Natural killer cell treated with Interleukin-12 subunit alpha and Interleukin-12 subunit beta and Interleukin-15 and Interleukin-18, amount 100 ng/mL, for 72 hours (primary cell): ENCODE measurements around the gene TMTC1. TPM values are rescaled to one million over a fixed set of nuclear protein-coding genes. Genes with fewer than 3 reads are reported as not detected.
"Not testable (repeated sequence)": the region's sequence is repeated elsewhere in the genome, so short reads cannot be mapped to it uniquely, and the experiment has no call there.

Experiments
- ATAC-seq, 2 donors: fragments of 150-1000 bp; cut with Tn5 transposase in 1 of 2; sonication (Bioruptor Pico), chemical (Tn5 transposase) in 1 of 2; 2 replicates each; pipeline ENCODE4 v1.10.0; 2021
- DNase-seq: peaks from one replicate; pipeline ENCODE4 v3.0.0; 2022; ENCODE audit warnings: low spot score
- H3K27ac Mint-ChIP-seq, 2 donors: 1 replicate in 1 of 2; 2 replicates in 1 of 2; pipeline ENCODE4 v1.8.0; 2022; ENCODE audit warnings: mixed read lengths in 2 of 2, mild to moderate bottlenecking in 1 of 2, moderate library complexity in 1 of 2
- H3K27me3 Mint-ChIP-seq, 2 donors: 1 replicate in 1 of 2; 2 replicates in 1 of 2; pipeline ENCODE4 v1.8.0; 2022; ENCODE audit warnings: mixed read lengths in 2 of 2
- H3K36me3 Mint-ChIP-seq: one replicate; pipeline ENCODE4 v1.8.0; 2022; ENCODE audit warnings: mixed read lengths
- H3K4me1 Mint-ChIP-seq, 2 donors: 1 replicate in 1 of 2; 2 replicates in 1 of 2; pipeline ENCODE4 v1.8.0; 2022; ENCODE audit warnings: low read depth in 2 of 2, mixed read lengths in 2 of 2, mild to moderate bottlenecking in 1 of 2
- H3K4me3 Mint-ChIP-seq: one replicate; pipeline ENCODE4 v1.8.0; 2022; ENCODE audit warnings: mixed read lengths
- H3K9me3 Mint-ChIP-seq: 2 replicates; pipeline ENCODE4 v1.8.0; 2022; ENCODE audit warnings: mixed read lengths
- total RNA-seq, 2 donors: library from RNA; stranded (reverse); gene quantifications; one replicate each; pipeline ENCODE4 v1.2.3, GENCODE V29; 2022

The TMTC1 gene
- total RNA-seq, 2 donors from 2014 or later: not detected

DNA sequence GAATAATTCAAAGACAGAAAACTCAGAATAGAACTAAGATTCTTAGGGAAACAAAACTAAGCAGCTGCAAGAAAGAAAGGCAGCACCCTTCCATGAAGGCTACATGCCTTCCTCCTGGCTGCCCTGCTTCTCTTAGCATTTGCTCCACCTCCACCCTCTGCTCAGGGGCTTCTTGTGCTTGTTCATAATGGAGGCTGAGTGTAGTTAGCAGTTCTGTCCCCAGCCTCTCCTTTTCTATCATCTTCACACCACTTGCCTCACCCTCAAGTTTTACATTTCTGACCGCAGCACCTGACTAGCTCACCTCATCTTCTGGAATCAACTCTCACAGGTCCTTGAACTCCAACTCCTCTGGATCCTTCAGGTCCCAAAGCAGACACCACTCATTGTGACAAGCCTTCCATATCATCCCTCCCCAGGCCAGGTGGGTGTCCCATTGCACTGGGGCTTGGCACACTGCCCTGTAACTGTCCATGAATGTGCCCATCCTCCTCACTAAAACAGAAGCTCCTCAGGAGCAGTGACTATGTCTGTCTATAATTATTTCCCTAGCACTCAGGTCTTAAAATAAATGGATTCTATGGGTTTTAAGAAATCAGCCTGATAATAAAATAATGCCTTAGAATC, 139.1 kb downstream of the TMTC1 start:
- no peaks in the 10 kb centered on the region for H3K4me1 Mint-ChIP-seq
- H3K27ac Mint-ChIP-seq: no peak overlapping the region
- H3K4me3 Mint-ChIP-seq: no peak overlapping the region
- H3K36me3 Mint-ChIP-seq: no peaks in the 10 kb centered on the region
- no peaks in the 10 kb centered on the region for H3K9me3 Mint-ChIP-seq
- peak in 1 of 2 donors; percentile 61 for ATAC-seq
- no peak for DNase-seq
- H3K27me3 Mint-ChIP-seq: no peaks in the 10 kb centered on the region

DNA sequence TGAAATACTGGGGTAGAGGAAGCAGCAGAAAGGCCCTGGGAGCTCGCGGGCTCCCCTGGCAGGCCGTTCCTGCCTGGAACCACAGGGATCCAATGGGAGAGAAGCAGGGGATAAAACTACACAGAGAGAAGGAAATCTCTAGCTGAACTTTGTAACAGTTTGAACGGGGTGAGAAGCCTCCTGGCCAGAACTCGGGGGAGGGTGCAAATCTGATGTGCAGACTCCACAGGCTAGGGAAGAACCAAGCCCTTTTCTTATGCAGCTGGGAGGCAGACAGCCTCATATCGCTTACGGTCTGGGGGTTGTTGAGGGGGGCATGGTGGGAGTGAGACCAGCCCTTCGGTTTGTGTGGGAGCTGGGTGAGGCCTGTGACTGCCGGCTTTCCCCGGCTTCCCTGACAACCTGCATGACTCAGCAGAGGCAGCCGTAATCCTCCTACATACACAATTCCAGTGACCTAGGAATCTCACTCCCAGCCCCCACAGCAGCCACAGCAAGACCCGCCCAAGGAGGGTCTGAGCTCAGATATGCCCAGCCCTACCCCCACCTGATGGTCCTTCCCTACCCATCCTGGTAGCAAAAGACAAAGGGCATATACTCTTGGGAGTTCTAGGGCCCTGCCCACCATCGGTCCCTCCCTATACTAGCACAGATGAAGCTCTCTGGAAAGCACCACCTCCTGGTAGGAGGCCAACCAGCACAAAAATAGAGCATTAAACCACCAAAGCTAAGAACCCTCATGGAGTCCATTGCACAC, 143.0 kb downstream of the TMTC1 start:
- no peaks in the 10 kb centered on the region for H3K36me3 Mint-ChIP-seq
- H3K4me1 Mint-ChIP-seq: no peaks in the 10 kb centered on the region
- no peak overlapping the region for H3K27ac Mint-ChIP-seq
- DNase-seq: no peak
- H3K4me3 Mint-ChIP-seq: no peak overlapping the region
- no peak for ATAC-seq
- no peaks in the 10 kb centered on the region for H3K9me3 Mint-ChIP-seq
- no peaks in the 10 kb centered on the region for H3K27me3 Mint-ChIP-seq

DNA sequence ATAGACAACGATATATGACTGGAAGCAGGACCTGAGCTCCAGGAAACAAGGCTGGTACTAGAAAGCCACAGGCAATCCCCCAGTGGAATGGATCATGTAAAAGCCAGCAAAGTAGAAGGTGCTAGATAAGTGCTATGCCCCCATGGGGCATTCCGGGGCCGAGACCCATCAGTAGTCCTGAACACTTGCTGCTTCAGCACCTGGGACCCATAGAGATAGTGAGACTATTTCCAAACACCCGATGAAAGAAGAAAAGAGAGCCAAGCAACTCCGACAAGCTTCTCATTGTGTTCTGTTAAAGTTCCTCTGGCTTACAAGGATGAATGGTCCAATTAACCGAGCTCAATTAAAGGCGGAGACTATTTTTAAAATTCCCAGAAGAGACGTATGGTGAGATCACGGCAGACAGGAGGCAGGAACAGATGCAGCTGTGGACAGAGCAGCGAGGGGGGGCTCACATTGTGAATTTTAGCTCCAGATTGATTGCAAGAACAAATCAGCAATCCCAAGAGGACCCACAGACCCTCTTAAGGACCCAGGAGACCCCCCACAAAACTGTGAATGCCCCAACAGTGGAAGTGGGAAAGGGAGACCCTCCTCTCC, 143.7 kb downstream of the TMTC1 start:
- H3K9me3 Mint-ChIP-seq: no peaks in the 10 kb centered on the region
- H3K27me3 Mint-ChIP-seq: no peaks in the 10 kb centered on the region
- H3K4me3 Mint-ChIP-seq: no peak overlapping the region
- DNase-seq (no peak), ATAC-seq (no peak)
- no peak overlapping the region for H3K27ac Mint-ChIP-seq
- H3K36me3 Mint-ChIP-seq: no peaks in the 10 kb centered on the region
- H3K4me1 Mint-ChIP-seq: no peaks in the 10 kb centered on the region

DNA sequence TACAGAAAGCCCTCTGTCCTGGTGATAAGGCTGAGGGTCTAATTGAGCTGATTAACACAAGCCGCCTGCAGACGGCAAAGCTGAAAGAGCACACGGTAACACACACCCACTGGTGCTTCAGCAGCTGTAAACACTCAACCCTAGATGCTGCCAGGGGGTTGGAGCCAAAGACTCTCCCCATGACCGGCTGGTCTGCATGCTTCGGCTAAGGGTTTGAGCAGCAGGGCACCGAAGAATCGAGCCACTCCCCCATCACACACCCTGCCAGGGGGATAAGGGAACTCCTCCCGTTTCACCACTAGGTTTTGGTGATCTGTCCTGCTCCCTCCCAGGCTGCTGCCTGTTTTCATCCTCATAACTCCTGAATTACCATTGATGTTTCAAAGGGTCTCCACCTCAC, 145.2 kb downstream of the TMTC1 start:
- Mint-ChIP-seq H3K27ac (no peak overlapping the region), H3K9me3 (no peaks in the 10 kb centered on the region), H3K4me3 (no peak overlapping the region), H3K27me3 (no peaks in the 10 kb centered on the region), H3K36me3 (no peaks in the 10 kb centered on the region), H3K4me1 (no peaks in the 10 kb centered on the region)
- ATAC-seq: no peak
- no peak for DNase-seq

DNA sequence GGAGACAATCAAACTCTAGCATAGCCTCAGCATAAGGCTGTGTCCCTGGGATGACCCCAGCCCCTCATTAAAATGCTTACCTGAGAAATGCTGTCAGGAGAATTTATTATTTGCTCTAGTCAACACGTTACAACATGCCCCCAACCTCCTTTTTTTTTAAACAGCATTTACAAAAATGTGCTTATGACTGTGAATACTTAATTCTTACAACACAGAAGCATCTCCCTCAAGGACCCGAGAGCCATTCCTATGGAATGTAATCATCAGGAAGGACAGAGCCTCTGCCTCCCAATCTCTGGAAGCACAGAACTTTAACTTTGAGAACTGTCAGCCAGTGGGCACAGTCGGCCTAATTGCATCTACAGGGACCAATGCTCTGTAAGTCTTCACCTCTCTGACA, 149.7 kb downstream of the TMTC1 start:
- no peak overlapping the region for H3K4me3 Mint-ChIP-seq
- ATAC-seq: no peak

DNA sequence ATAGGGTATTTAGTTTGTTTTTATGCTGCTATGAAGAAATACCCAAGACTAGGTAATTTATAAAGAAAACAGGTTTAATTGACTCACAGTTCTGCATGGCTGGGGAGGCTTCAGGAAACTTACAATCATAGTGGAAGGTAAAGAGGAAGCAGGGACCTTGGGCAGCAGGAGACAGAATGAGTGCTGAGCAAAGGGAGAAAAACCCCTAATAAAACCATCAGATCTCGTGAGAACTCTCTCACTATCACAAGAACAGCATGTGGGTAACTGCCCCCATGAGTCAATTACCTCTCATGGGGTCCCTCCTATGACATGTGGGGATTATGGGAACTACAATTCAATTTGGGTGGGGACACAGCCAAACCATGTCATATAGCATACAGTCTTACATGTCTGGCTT, 153.6 kb downstream of the TMTC1 start:
- H3K27ac Mint-ChIP-seq, ATAC-seq, H3K27me3 Mint-ChIP-seq, H3K36me3 Mint-ChIP-seq, H3K4me3 Mint-ChIP-seq, H3K4me1 Mint-ChIP-seq, DNase-seq, H3K9me3 Mint-ChIP-seq: not testable (repeated sequence)

More for the DNA sequence above, 149.7 kb downstream of the TMTC1 start:
- Mint-ChIP-seq H3K27ac (no peak overlapping the region), H3K36me3 (no peaks in the 10 kb centered on the region), H3K9me3 (no peaks in the 10 kb centered on the region), H3K4me1 (no peaks in the 10 kb centered on the region), H3K27me3 (peaks cover 2 to 6% of the 10 kb centered on the region in 2 donors)
- DNase-seq: no peak

DNA sequence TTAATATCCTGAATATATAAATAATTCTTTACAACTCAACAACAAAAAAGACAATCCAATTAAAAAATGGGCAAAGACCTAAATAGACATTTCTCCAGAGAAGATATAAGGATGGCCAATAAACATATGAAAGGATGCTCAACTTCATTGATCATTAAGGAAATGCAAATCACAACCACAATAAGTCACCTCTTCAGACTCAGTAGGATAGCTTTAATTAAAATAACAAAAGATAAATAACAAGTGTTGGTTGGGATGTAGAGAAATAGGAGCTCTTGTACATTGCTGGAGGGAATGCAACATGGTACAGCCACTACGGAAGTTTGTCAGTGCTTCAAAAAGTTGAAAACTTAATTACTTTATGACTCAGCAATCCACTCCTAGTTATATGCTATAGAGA, 156.5 kb downstream of the TMTC1 start:
- Mint-ChIP-seq H3K4me1 (no peaks in the 10 kb centered on the region), H3K27ac (no peak overlapping the region), H3K36me3 (no peaks in the 10 kb centered on the region), H3K4me3 (no peak overlapping the region), H3K27me3 (peaks cover 2 to 6% of the 10 kb centered on the region in 2 donors), H3K9me3 (no peaks in the 10 kb centered on the region)
- no peak for DNase-seq
- ATAC-seq: no peak

DNA sequence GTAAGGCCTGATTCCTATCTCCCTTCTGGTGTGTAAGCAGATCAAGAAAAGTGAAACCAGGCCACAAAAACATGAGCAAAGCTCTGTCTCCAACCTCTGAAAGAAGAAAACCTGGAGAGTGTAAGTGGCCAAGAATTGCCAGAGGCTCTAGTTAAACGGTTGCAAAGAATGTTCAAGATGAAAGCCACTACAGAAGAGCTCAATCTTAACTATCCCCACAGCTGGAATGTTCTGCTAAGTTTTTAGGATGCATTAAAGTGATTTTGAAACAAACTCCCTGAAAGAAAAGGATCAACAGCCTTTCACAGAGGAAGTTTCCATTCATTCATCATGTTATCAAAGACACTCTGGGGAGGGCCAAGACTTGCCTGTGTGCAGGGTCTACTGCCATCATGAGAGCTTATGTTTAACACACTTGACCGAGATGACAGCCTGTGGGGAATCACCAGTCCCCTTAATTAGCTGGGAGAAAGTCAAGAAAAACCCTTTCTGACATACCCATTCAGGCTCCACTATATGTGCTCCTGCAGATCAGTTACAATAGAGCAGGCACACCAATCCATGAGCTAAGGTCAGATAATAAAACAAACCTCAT, 158.3 kb downstream of the TMTC1 start:
- H3K27ac Mint-ChIP-seq: no peak overlapping the region
- H3K4me3 Mint-ChIP-seq: no peak overlapping the region
- no peaks in the 10 kb centered on the region for H3K9me3 Mint-ChIP-seq
- no peaks in the 10 kb centered on the region for H3K36me3 Mint-ChIP-seq
- ATAC-seq: no peak
- peaks cover under 1 to 7% of the 10 kb centered on the region in 2 donors for H3K27me3 Mint-ChIP-seq
- DNase-seq: no peak
- no peaks in the 10 kb centered on the region for H3K4me1 Mint-ChIP-seq

DNA sequence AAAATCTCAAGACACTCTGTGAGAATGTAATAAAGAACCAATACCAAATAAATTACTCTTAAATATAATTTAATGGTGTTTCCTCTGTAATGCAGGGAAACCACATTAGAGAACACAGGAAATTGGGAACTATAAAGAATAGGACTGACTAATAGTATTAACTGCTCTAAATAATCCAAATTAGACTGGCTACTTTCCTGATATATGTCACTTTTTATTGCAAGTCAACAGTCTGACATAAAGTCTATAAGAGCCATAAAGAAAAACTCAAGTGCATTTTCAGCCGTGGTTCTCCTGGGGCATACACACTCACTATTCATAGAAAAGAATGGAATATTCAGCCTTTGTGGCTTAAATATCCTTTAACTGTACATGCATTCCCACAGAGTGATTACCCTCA, 161.5 kb downstream of the TMTC1 start:
- Mint-ChIP-seq H3K4me1 (no peaks in the 10 kb centered on the region), H3K4me3 (no peak overlapping the region), H3K27me3 (peaks cover 0 to 14% of the 10 kb centered on the region in 2 donors), H3K36me3 (no peaks in the 10 kb centered on the region), H3K9me3 (peaks cover 7% of the 10 kb centered on the region), H3K27ac (no peak overlapping the region)
- no peak for DNase-seq
- ATAC-seq: no peak

DNA sequence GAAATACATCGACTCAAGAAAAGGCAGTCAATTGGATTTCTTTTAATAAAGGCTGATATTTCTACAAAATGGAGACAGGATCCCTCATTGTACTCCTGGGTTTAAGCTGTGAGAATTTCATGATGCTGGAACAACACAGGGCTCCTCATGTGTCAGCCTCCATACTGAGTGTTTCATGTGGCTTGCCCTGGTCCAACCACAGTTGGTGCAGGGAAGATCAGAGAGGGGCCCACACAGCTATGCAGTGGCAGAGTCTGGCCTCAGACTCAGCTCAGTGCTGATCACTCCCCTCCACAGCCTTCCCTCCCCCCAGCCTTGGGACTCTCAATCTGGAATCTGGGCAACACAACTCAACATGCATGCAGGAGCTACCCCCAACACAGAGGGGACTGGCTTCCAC, 163.7 kb downstream of the TMTC1 start:
- Mint-ChIP-seq H3K9me3 (peaks cover 11% of the 10 kb centered on the region), H3K36me3 (no peaks in the 10 kb centered on the region), H3K4me3 (no peak overlapping the region), H3K4me1 (no peaks in the 10 kb centered on the region), H3K27ac (no peak overlapping the region), H3K27me3 (peaks cover 0 to 18% of the 10 kb centered on the region in 2 donors)
- ATAC-seq: no peak
- no peak for DNase-seq

DNA sequence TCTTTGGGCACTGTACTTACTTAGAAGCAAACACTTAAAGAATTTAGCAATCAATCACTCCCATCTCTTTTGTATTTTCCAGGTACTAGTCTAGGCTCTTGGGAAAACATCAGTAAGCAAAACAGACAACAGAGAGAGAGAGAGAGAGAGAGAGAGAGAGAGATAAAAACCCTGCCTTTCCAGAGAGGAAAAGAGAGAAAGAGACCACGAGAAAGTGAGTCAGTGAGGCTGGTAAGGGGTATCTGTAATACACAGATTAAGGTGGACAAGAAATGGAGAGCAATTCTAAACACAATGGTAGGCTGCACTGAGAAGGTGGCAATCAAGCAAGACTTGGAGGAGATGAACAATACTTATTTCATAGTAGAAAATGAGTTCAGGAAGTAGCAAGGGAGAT, 166.3 kb downstream of the TMTC1 start:
- Mint-ChIP-seq H3K36me3 (no peaks in the 10 kb centered on the region), H3K27ac (no peak overlapping the region), H3K4me3 (no peak overlapping the region), H3K27me3 (peaks cover 2 to 29% of the 10 kb centered on the region in 2 donors), H3K9me3 (peaks cover 11% of the 10 kb centered on the region), H3K4me1 (no peaks in the 10 kb centered on the region)
- ATAC-seq (no peak), DNase-seq (no peak)

DNA sequence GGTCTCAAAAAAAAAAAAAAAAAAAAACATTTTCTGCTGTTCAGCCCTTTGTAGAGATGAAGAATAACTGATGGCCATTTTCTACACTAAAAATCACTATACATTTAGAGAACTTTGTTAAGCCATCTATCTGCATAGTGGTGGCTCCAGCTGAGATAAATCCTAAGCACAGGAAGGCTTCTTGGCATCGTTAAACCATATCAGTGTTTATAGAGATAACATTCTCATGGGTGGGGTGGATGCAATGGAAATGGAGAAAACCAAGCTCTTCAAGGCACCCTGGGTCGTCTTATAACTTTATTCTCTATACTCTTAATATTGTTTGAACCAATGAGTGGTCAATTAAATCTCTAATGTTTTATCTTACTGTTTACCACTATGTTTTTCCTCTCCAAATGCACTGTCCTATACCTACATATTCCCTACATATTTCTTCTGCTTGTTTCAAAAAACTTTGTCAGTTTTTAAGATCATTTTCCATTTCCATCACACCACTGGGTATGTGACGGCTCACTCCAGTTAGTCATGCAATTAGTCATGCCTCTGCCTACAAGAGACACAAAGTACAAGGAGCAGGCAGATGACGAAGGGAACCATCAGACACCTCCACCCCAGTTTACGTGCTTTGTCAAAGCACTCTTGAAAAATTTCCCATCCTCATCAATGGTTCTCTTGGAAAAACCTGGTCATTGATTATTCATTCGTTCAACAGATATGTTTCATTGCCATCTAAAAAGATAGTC, 166.9 kb downstream of the TMTC1 start:
- no peak for DNase-seq
- H3K9me3 Mint-ChIP-seq: peaks cover 11% of the 10 kb centered on the region
- no peak for ATAC-seq

DNA sequence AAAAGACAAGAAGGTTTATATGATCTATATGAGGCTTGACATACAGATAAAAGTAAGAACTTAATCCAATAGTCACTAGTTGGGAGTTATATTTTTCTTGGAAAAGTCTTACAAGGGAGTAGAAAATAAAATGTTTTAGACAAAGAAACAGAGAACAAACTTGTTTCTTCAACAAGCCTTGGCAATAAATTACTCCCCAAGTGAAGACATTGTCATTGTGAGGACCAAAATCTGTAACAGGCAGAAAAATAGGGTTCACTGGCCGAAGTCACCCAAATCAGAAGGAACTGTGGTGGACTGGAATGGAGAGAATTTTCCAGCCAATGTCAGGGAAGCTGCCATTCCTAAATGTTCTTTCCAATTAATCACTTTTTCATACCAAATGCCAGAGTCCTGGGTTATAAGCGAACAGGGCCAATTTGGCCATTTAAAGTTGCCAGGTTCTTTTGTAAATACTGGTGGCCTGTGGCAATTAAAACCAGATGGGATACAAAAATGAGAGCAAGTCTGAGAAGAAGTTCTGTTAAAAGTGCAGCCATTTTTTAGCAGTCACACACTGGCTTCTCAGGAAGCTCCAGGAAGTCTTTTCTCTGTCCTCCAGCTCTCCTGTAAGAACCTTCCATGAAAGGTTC, 168.9 kb downstream of the TMTC1 start:
- ATAC-seq (no peak), DNase-seq (no peak)
- H3K27me3 Mint-ChIP-seq: peaks cover 2 to 22% of the 10 kb centered on the region in 2 donors
- H3K4me1 Mint-ChIP-seq: no peaks in the 10 kb centered on the region
- no peaks in the 10 kb centered on the region for H3K36me3 Mint-ChIP-seq
- peaks cover 11% of the 10 kb centered on the region for H3K9me3 Mint-ChIP-seq
- H3K27ac Mint-ChIP-seq: no peak overlapping the region
- H3K4me3 Mint-ChIP-seq: no peak overlapping the region

More for the DNA sequence above, 166.9 kb downstream of the TMTC1 start:
- no peak overlapping the region for H3K27ac Mint-ChIP-seq
- peaks cover 2 to 29% of the 10 kb centered on the region in 2 donors for H3K27me3 Mint-ChIP-seq
- no peaks in the 10 kb centered on the region for H3K36me3 Mint-ChIP-seq
- no peak overlapping the region for H3K4me3 Mint-ChIP-seq
- H3K4me1 Mint-ChIP-seq: no peaks in the 10 kb centered on the region
